SK-N-SH (cell line): ENCODE measurements around the gene CA10. TPM values are rescaled to one million over a fixed set of nuclear protein-coding genes. Genes with fewer than 3 reads are reported as not detected.

Experiments used
- CTCF ChIA-PET: fragments of 300-600, 350-600 bp; formaldehyde crosslinking; extraction: SDS; loops from one replicate; lab custom pipeline; 2021; lab: Yijun Ruan, JAX
- POLR2A ChIA-PET: fragments of 350-600 bp; sonication (Branson Sonifier 250); formaldehyde crosslinking; extraction: SDS; loops from one replicate; lab custom pipeline; 2020; ENCODE audit warnings: antibody characterized with exemption, inconsistent platforms; lab: Yijun Ruan, JAX
- DNase-seq: peaks from one replicate; pipeline ENCODE4 v3.0.0; 2012
- H2AFZ ChIP-seq: fragments of 200-600 bp; sonication (generic); 2 replicates; pipeline ENCODE4 v1.8.1; 2016; ENCODE audit warnings: antibody characterized with exemption, mild to moderate bottlenecking, low read depth
- H3F3A ChIP-seq: fragments of 200-600 bp; sonication (generic); replicated peaks from 2 replicates; pipeline ENCODE3; 2016; ENCODE audit warnings: antibody characterized with exemption, mild to moderate bottlenecking; ENCODE audit not compliant: insufficient read depth
- H3K27ac ChIP-seq, 2 experiments: fragments of 200-500 bp in 1 of 2; fragments of 200-600 bp in 1 of 2; sonication (Bioruptor generic) in 1 of 2; sonication (generic), shearing (Covaris generic) in 1 of 2; 2 replicates each; pipeline versions ENCODE4 v1.5.1 to v1.6.1; 2014 to 2016; ENCODE audit warnings: low read depth in 2 of 2, inconsistent platforms in 1 of 2, low read length in 1 of 2, mild to moderate bottlenecking in 1 of 2, mixed read lengths in 1 of 2
- H3K27me3 ChIP-seq: fragments of 200-600 bp; sonication (generic), shearing (Covaris generic); 2 replicates; pipeline ENCODE4 v1.6.1; 2016; ENCODE audit warnings: mixed run types; ENCODE audit not compliant: insufficient read depth
- H3K36me3 ChIP-seq, 2 experiments: fragments of 200-500 bp in 1 of 2; fragments of 200-600 bp in 1 of 2; sonication (Bioruptor generic) in 1 of 2; sonication (generic) in 1 of 2; replicated peaks in 1 of 2; 2 replicates each; pipeline versions ENCODE3 to v1.5.1; 2014 to 2016; ENCODE audit warnings: low read length in 1 of 2, mild to moderate bottlenecking in 1 of 2; ENCODE audit not compliant: insufficient read depth in 2 of 2, control insufficient read depth in 1 of 2
- H3K4me1 ChIP-seq, 2 experiments: fragments of 200-500 bp in 1 of 2; fragments of 200-600 bp in 1 of 2; sonication (Bioruptor generic) in 1 of 2; sonication (generic), shearing (Covaris generic) in 1 of 2; 2 replicates each; pipeline versions ENCODE4 v1.5.1 to v1.6.1; 2014 to 2016; ENCODE audit warnings: low read depth in 1 of 2, low read length in 1 of 2, mixed run types in 1 of 2; ENCODE audit not compliant: insufficient read depth in 2 of 2, control insufficient read depth in 1 of 2
- H3K4me2 ChIP-seq: fragments of 200-600 bp; sonication (generic), shearing (Covaris generic); 2 replicates; pipeline ENCODE4 v1.6.1; 2017; ENCODE audit warnings: mixed run types
- H3K4me3 ChIP-seq, 2 experiments: fragments of 200-500 bp in 1 of 2; fragments of 200-600 bp in 1 of 2; sonication (Bioruptor generic) in 1 of 2; sonication (generic), shearing (Covaris generic) in 1 of 2; 2 replicates each; pipeline versions ENCODE4 v1.5.1 to v1.8.1; 2014 to 2016; ENCODE audit warnings: low read depth in 2 of 2, inconsistent platforms in 1 of 2, low read length in 1 of 2, mild to moderate bottlenecking in 1 of 2, mixed read lengths in 1 of 2, moderate library complexity in 1 of 2
- H3K79me2 ChIP-seq: fragments of 200-600 bp; sonication (generic); 2 replicates; pipeline ENCODE4 v1.8.1; 2017; ENCODE audit warnings: mild to moderate bottlenecking; ENCODE audit not compliant: insufficient read depth
- H3K9ac ChIP-seq: fragments of 200-600 bp; sonication (generic); 2 replicates; pipeline ENCODE4 v1.6.1; 2017; ENCODE audit warnings: mixed run types
- H3K9me2 ChIP-seq: fragments of 200-600 bp; sonication (generic); 2 replicates; pipeline ENCODE4 v1.6.1; 2017; ENCODE audit warnings: mixed run types
- H3K9me3 ChIP-seq: fragments of 200-600 bp; sonication (generic); 2 replicates; pipeline ENCODE4 v1.6.1; 2017; ENCODE audit warnings: mixed run types, mild to moderate bottlenecking, moderate library complexity
- H4K20me1 ChIP-seq: fragments of 200-600 bp; sonication (generic); 2 replicates; pipeline ENCODE4 v1.6.1; 2017; ENCODE audit warnings: mild to moderate bottlenecking, mixed run types; ENCODE audit not compliant: insufficient read depth
- CHD2 ChIP-seq: fragments of 150-350 bp; IDR thresholded peaks from 2 replicates; pipeline ENCODE4 v1.6.1; 2018; ENCODE audit warnings: low read length; ENCODE audit not compliant: partially characterized antibody
- EZH2phosphoT487 ChIP-seq: fragments of 200-600 bp; sonication (generic); IDR thresholded peaks from 2 replicates; pipeline ENCODE4 v1.6.1; 2017; ENCODE audit warnings: low read depth, mixed run types, mild to moderate bottlenecking, antibody characterized with exemption, moderate library complexity, borderline replicate concordance
- FOSL2 ChIP-seq: IDR thresholded peaks from 2 replicates; pipeline ENCODE4 v1.4.0; 2012; ENCODE audit warnings: low read depth, mild to moderate bottlenecking, moderate library complexity, borderline replicate concordance
- FOXM1 ChIP-seq: IDR thresholded peaks from 2 replicates; pipeline ENCODE4 v1.4.0; 2012; ENCODE audit warnings: low read depth, mild to moderate bottlenecking
- GABPA ChIP-seq: IDR thresholded peaks from 2 replicates; pipeline ENCODE4 v1.4.0; 2012; ENCODE audit warnings: low read depth, mild to moderate bottlenecking
- GATA2 ChIP-seq: sonication (generic); formaldehyde crosslinking; IDR thresholded peaks from 2 replicates; pipeline ENCODE4 v1.5.0; 2020; ENCODE audit warnings: mild to moderate bottlenecking, missing genetic modification reagents
- JUND ChIP-seq: IDR thresholded peaks from 2 replicates; pipeline ENCODE4 v1.4.0; 2012
- MEF2A ChIP-seq: IDR thresholded peaks from 2 replicates; pipeline ENCODE4 v1.4.0; 2012; ENCODE audit warnings: low read depth, borderline replicate concordance
- NFIC ChIP-seq: IDR thresholded peaks from 2 replicates; pipeline ENCODE4 v1.4.0; 2012; ENCODE audit warnings: borderline replicate concordance
- NRF1 ChIP-seq: IDR thresholded peaks from 2 replicates; pipeline ENCODE4 v1.6.1; 2012; ENCODE audit warnings: low read depth, mild to moderate bottlenecking, low read length
- POLR2AphosphoS5 ChIP-seq: IDR thresholded peaks from 2 replicates; pipeline ENCODE4 v1.6.1; 2012; ENCODE audit warnings: low read depth, low read length
- RCOR1 ChIP-seq: fragments of 150-350 bp; IDR thresholded peaks from 2 replicates; pipeline ENCODE4 v1.6.1; 2017; ENCODE audit warnings: antibody characterized with exemption, low read length
- REST ChIP-seq: IDR thresholded peaks from 2 replicates; pipeline ENCODE4 v1.6.1; 2012; ENCODE audit warnings: mild to moderate bottlenecking, low read depth, low read length, moderate library complexity
- RFX5 ChIP-seq: IDR thresholded peaks from 2 replicates; pipeline ENCODE4 v1.6.1; 2012; ENCODE audit warnings: mild to moderate bottlenecking, improper control_type of control experiment, low read length
- RXRA ChIP-seq: IDR thresholded peaks from 2 replicates; pipeline ENCODE4 v1.4.0; 2012; ENCODE audit warnings: low read depth, mild to moderate bottlenecking, borderline replicate concordance
- TEAD4 ChIP-seq: IDR thresholded peaks from 2 replicates; pipeline ENCODE4 v1.4.0; 2012; ENCODE audit warnings: mild to moderate bottlenecking, borderline replicate concordance; ENCODE audit not compliant: insufficient read depth
- ZBTB33 ChIP-seq: IDR thresholded peaks from 2 replicates; pipeline ENCODE4 v1.4.0; 2012; ENCODE audit warnings: low read depth, borderline replicate concordance
- WGBS: methylation state at CpG from one replicate; pipeline ENCODE4 v1.1.6; 2017; ENCODE audit warnings: low lambda C conversion rate; 5-methylcytosine and 5-hydroxymethylcytosine counted together
- polyA plus RNA-seq, 3 experiments: library from polyadenylated mRNA; depleted of rRNA; stranded (reverse); fragments of >200 nt; gene quantifications; 2 replicates each; pipeline ENCODE4 v1.2.3, GENCODE V29; 2012
- TF ChIP-seq, protein P1 (sequence below): IDR thresholded peaks from 2 replicates; pipeline ENCODE4 v1.4.0; 2012; ENCODE audit warnings: low read depth, borderline replicate concordance
- TF ChIP-seq, protein P2 (sequence below): IDR thresholded peaks from 2 replicates; pipeline ENCODE4 v1.4.0; 2012; ENCODE audit warnings: low read depth

CA10 gene
- polyA plus RNA-seq, 1 of the 3 experiments (the other 2 are of a cell fraction), result not detected

DNA sequence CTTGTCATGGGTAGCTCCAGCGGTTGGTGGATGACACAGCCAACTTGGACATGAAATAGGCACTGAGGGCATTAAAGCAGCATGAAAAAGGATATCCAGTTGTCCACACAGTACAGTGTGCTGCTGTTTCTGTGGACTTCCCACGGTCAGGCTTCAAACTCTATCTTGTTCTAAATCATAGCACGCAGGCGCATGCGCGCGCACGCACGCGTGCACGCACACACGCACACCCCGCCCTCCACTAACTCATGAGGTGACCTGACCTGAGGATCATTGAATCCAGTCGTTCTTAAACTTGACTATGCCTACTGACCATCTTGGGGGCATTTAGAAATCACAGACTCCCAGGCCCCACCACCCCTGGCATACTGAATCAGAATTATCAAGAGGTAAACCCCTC, 361.4 kb downstream of the CA10 start:
- Histone ChIP-seq H3K79me2 (no peaks in the 10 kb centered on the region), H2AFZ (no peak overlapping the region), H3K9me3 (peaks cover 3% of the 10 kb centered on the region; the same call in 1 of the 2 replicates), H3K27ac (no peak overlapping the region), H3F3A (no peaks in the 10 kb centered on the region), H3K4me2 (no peak overlapping the region), H3K4me1 (no peaks in the 10 kb centered on the region), H3K9ac (no peak overlapping the region), H3K9me2 (no peaks in the 10 kb centered on the region), H3K36me3 (no peaks in the 10 kb centered on the region), H4K20me1 (no peaks in the 10 kb centered on the region), H3K4me3 (no peak overlapping the region), H3K27me3 (no peaks in the 10 kb centered on the region)
- DNase-seq, result no peak
- CTCF ChIA-PET, result interaction anchor here (0.6 to 1.6 kb wide), 3 partner anchors 11 to 498 kb away, joined by 3 to 6 read pairs (median 3); no protein-coding TSS in a partner anchor
- POLR2A ChIA-PET, result no interaction called here
- 67% methylated on average over 14 of the region's 14 CpGs for WGBS
- TF ChIP-seq, protein P1, sequence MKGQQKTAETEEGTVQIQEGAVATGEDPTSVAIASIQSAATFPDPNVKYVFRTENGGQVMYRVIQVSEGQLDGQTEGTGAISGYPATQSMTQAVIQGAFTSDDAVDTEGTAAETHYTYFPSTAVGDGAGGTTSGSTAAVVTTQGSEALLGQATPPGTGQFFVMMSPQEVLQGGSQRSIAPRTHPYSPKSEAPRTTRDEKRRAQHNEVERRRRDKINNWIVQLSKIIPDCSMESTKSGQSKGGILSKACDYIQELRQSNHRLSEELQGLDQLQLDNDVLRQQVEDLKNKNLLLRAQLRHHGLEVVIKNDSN, result no peak
- TF ChIP-seq, protein P2, sequence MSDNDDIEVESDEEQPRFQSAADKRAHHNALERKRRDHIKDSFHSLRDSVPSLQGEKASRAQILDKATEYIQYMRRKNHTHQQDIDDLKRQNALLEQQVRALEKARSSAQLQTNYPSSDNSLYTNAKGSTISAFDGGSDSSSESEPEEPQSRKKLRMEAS, result no peak
- TF ChIP-seq NFIC (no peak), GATA2 (CRISPR knock-in tag) (no peak), RCOR1 (no peak), JUND (no peak), NRF1 (no peak), REST (no peak), FOXM1 (no peak), RFX5 (no peak), EZH2phosphoT487 (no peak), GABPA (no peak), MEF2A (no peak), RXRA (no peak)

DNA sequence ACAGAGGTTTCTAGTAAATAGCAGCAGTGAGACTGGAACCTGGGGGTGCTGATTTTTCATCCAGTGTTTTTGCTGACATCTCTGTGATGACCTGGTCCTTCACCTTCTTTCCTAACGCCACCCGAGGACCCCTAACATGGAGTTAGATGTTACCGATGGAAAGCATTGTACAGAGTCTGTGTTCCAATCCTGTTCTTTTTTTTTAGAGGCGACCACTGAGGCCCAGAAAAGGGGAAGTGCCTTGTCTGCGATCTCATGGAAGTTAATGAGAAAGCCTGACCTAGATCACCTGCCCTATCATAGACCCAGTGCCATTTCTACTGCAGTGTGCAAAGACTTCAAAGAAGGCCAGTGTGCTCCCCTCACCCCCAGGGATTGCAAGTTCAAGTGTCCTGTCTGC, 362.5 kb downstream of the CA10 start:
- no peak overlapping the region for H2AFZ ChIP-seq
- ChIA-PET POLR2A (no interaction called here), CTCF (interaction anchor here (3.3 kb wide), 1 partner anchor 31 kb away, joined by 11 read pairs; no protein-coding TSS in a partner anchor)
- no peak overlapping the region for H3K27ac ChIP-seq
- no peaks in the 10 kb centered on the region for H3K4me1 ChIP-seq
- peaks cover 7% of the 10 kb centered on the region; the same call in 1 of the 2 replicates for H3K9me3 ChIP-seq
- no peaks in the 10 kb centered on the region for H3F3A ChIP-seq
- WGBS, result 35% methylated on average over 5 of the region's 5 CpGs
- no peaks in the 10 kb centered on the region for H3K79me2 ChIP-seq
- no peaks in the 10 kb centered on the region for H4K20me1 ChIP-seq
- no peaks in the 10 kb centered on the region for H3K9me2 ChIP-seq
- DNase-seq, result no peak
- no peak overlapping the region for H3K9ac ChIP-seq
- H3K4me2 ChIP-seq, result no peak overlapping the region
- H3K36me3 ChIP-seq, result no peaks in the 10 kb centered on the region
- H3K4me3 ChIP-seq, result no peak overlapping the region
- H3K27me3 ChIP-seq, result no peaks in the 10 kb centered on the region
- TF ChIP-seq CHD2, result no peak
- no peak for TF ChIP-seq ZBTB33
- no peak for TF ChIP-seq NFIC
- TF ChIP-seq TEAD4, result no peak
- TF ChIP-seq FOSL2, result no peak
- no peak for TF ChIP-seq POLR2AphosphoS5
- TF ChIP-seq NRF1, result no peak
- TF ChIP-seq REST, result no peak
- TF ChIP-seq RFX5, result no peak
- TF ChIP-seq GATA2 (CRISPR knock-in tag), result no peak
